A673 (cell line): ENCODE results near the gene MND1.

Experiments used
- EZH2 ChIP-seq: fragments of 200-600 bp; sonication (generic); IDR thresholded peaks from 2 replicates; pipeline ENCODE4 v1.6.1; 2017; ENCODE audit warnings: borderline replicate concordance, low read depth, mild to moderate bottlenecking, mixed read lengths, antibody characterized with exemption, low read length; ENCODE audit not compliant: poor library complexity, severe bottlenecking
- TF ChIP-seq, protein P1 (sequence below): fragments of 300-800, 200-600 bp; sonication (generic); conservative IDR thresholded peaks from 2 replicates; pipeline ENCODE4 v1.5.1; 2017; ENCODE audit warnings: low read depth, mild to moderate bottlenecking, antibody characterized with exemption, low read length, moderate library complexity, mixed read lengths

GRCh38 chr4:153349206-153349805 lies 4.8 kb downstream of the MND1 start:
- TF ChIP-seq, protein P1, sequence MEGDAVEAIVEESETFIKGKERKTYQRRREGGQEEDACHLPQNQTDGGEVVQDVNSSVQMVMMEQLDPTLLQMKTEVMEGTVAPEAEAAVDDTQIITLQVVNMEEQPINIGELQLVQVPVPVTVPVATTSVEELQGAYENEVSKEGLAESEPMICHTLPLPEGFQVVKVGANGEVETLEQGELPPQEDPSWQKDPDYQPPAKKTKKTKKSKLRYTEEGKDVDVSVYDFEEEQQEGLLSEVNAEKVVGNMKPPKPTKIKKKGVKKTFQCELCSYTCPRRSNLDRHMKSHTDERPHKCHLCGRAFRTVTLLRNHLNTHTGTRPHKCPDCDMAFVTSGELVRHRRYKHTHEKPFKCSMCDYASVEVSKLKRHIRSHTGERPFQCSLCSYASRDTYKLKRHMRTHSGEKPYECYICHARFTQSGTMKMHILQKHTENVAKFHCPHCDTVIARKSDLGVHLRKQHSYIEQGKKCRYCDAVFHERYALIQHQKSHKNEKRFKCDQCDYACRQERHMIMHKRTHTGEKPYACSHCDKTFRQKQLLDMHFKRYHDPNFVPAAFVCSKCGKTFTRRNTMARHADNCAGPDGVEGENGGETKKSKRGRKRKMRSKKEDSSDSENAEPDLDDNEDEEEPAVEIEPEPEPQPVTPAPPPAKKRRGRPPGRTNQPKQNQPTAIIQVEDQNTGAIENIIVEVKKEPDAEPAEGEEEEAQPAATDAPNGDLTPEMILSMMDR: no peak
- no peak for TF ChIP-seq EZH2
